BJ (cell line): ENCODE data around the gene KRTAP29-1. TPM values are rescaled to one million over a fixed set of nuclear protein-coding genes. Genes with fewer than 3 reads are reported as not detected.
"Not testable (repeated sequence)": the region's sequence is repeated elsewhere in the genome, so short reads cannot be mapped to it uniquely, and the experiment has no call there.

ENCODE experiments used
- CTCF ChIA-PET: fragments of 350-600 bp; formaldehyde crosslinking; extraction: SDS; loops from one replicate; lab custom pipeline; 2021; ENCODE audit warnings: antibody characterized with exemption, inconsistent platforms; lab: Yijun Ruan, JAX
- POLR2A ChIA-PET: fragments of 300-600 bp; sonication (Branson Sonifier 250); formaldehyde crosslinking; extraction: SDS; loops from one replicate; lab custom pipeline; 2021; ENCODE audit warnings: antibody characterized with exemption; lab: Charles Lee
- DNase-seq: peaks from one replicate; pipeline ENCODE4 v3.0.0-alpha.2; 2011; ENCODE audit warnings: low read depth
- H3K27me3 ChIP-seq: 2 replicates; pipeline ENCODE4 v1.6.0; 2011; ENCODE audit warnings: low read length; ENCODE audit not compliant: control insufficient read depth, insufficient read depth
- H3K36me3 ChIP-seq: 2 replicates; pipeline ENCODE4 v1.5.1; 2011; ENCODE audit warnings: low read length; ENCODE audit not compliant: control insufficient read depth, insufficient read depth
- H3K4me3 ChIP-seq: 2 replicates; pipeline ENCODE4 v1.5.1; 2011; ENCODE audit warnings: low read depth, mild to moderate bottlenecking, control low read depth, low read length
- CTCF ChIP-seq: IDR thresholded peaks from 2 replicates; pipeline ENCODE4 v1.5.1; 2011; ENCODE audit warnings: low read depth, mild to moderate bottlenecking, control low read depth, inconsistent platforms, low read length, moderate library complexity; ENCODE audit not compliant: insufficient read depth
- polyA plus RNA-seq: library from polyadenylated mRNA; depleted of rRNA; stranded (reverse); fragments of >200 nt; gene quantifications from 2 replicates; pipeline ENCODE4 v1.2.3, GENCODE V29; 2011

Gene KRTAP29-1
- polyA plus RNA-seq, 1 experiment = not detected

GRCh38 chr17:41294016-41294415 is 8.6 kb downstream of the KRTAP29-1 start:
- Histone ChIP-seq H3K4me3 (no peak overlapping the region), H3K36me3 (no peaks in the 10 kb centered on the region), H3K27me3 (no peaks in the 10 kb centered on the region)
- POLR2A ChIA-PET = no interaction called here
- no peak for TF ChIP-seq CTCF
- CTCF ChIA-PET = interaction anchor here (1.6 kb wide), 1 partner anchor 28 kb away, joined by 7 read pairs; no protein-coding TSS in a partner anchor
- peak; percentile 9 for DNase-seq

- no peaks in the 10 kb centered on the region for H3K27me3 ChIP-seq
- POLR2A ChIA-PET = no interaction called here
- TF ChIP-seq CTCF = no peak
- H3K36me3 ChIP-seq = no peaks in the 10 kb centered on the region
- no peak for DNase-seq
- CTCF ChIA-PET = interaction anchor here (1.7 kb wide), 1 partner anchor 35 kb away, joined by 5 read pairs; no protein-coding TSS in a partner anchor
- H3K4me3 ChIP-seq = no peak overlapping the region
Measured at GRCh38 chr17:41287050-41287449, 15.6 kb downstream of the KRTAP29-1 start.

- Histone ChIP-seq H3K36me3 (no peaks in the 10 kb centered on the region), H3K4me3 (no peak overlapping the region), H3K27me3 (no peaks in the 10 kb centered on the region)
- peak; percentile 26 for DNase-seq
- POLR2A ChIA-PET = no interaction called here
- CTCF ChIA-PET = interaction anchor here (1.0 to 1.7 kb wide), 3 partner anchors 38 to 264 kb away, joined by 4 to 5 read pairs (median 4); no protein-coding TSS in a partner anchor
- no peak for TF ChIP-seq CTCF
Measured at GRCh38 chr17:41284546-41284945, 18.1 kb downstream of the KRTAP29-1 start.

GRCh38 chr17:41284043-41284442 is 18.6 kb downstream of the KRTAP29-1 start:
- Histone ChIP-seq H3K4me3 (no peak overlapping the region), H3K27me3 (no peaks in the 10 kb centered on the region), H3K36me3 (no peaks in the 10 kb centered on the region)
- DNase-seq = peak; percentile 87
- CTCF ChIA-PET = interaction anchor here (0.6 to 1.7 kb wide), 4 partner anchors 38 to 808 kb away, joined by 4 to 7 read pairs (median 4); no protein-coding TSS in a partner anchor
- no peak for TF ChIP-seq CTCF
- POLR2A ChIA-PET = no interaction called here

- H3K27me3 ChIP-seq = no peaks in the 10 kb centered on the region
- DNase-seq = no peak
- H3K4me3 ChIP-seq = no peak overlapping the region
- ChIA-PET CTCF (interaction anchor here (1.1 kb wide), 1 partner anchor 15 kb away, joined by 3 read pairs; no protein-coding TSS in a partner anchor), POLR2A (no interaction called here)
- no peak for TF ChIP-seq CTCF
- H3K36me3 ChIP-seq = no peaks in the 10 kb centered on the region
Measured at GRCh38 chr17:41278176-41278955, 24.3 kb downstream of the KRTAP29-1 start.

GRCh38 chr17:41275648-41276190 is 26.9 kb downstream of the KRTAP29-1 start, which contains the start of gene KRTAP9-7:
Gene KRTAP9-7 (plus strand): TSS chr17:41275698. CDS start chr17:41275698, 0 bp downstream.
- CTCF ChIA-PET = interaction anchor here (0.6 to 1.5 kb wide), 2 partner anchors 15 to 29 kb away, joined by 3 to 4 read pairs; no protein-coding TSS in a partner anchor

More at GRCh38 chr17:41275648-41276190, 26.9 kb downstream of the KRTAP29-1 start, which contains the start of gene KRTAP9-7:
- DNase-seq, H3K36me3 ChIP-seq, H3K27me3 ChIP-seq, H3K4me3 ChIP-seq, POLR2A ChIA-PET: not testable (repeated sequence)
